ENCODE results near the gene RIBC2.
"Not testable (repeated sequence)": the region's sequence is repeated elsewhere in the genome, so short reads cannot be mapped to it uniquely, and the experiment has no call there.

The RIBC2 gene

DNA sequence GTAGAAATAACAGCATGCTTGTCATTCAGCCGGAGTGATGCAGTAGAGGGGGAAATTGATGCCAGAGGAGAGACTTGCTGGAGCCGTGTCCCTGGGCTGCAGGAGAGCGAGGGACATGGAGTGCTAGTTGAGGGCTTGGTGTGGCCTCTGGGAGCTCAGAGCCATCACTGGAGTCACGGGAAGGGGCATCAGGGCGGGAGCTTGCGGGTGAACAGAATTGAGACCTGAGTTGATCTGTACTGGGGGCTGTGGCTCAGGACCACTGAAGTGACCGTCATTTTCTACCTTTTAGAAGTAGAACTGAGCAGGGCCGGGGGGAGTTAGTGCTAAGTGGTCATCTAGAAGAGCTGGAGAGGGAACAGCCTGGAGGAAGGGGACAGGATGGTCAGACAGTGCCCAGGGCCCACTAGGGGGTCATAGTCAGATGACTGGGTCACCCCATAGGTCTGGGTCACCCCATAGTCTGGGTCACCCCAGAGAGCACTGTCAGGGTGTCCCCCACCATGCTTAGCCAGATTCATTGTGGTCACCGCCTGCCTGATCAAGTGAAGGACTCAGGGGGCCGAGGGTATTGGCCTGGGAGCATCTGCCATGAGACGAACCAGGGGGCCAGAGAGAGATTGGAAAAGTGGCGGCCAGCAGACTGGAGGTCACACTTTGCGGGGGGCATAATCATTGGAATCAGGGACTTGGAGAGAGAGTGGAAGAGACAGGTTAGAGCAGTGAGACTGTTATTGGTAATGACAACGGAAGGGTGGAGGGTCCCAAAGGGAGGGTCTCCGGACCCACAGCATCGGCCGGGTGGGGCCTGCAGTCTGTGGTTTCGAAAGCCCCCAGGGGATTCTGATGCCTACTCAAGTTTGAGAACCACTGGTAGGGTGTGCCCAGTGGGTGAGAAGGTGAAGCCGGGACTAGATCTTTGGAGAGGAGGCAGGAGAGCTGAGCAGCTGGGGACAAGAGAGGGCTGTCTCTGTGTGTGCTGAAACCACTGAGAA, 15.2 kb downstream of the RIBC2 start:
- TF ChIP-seq, protein P1, sequence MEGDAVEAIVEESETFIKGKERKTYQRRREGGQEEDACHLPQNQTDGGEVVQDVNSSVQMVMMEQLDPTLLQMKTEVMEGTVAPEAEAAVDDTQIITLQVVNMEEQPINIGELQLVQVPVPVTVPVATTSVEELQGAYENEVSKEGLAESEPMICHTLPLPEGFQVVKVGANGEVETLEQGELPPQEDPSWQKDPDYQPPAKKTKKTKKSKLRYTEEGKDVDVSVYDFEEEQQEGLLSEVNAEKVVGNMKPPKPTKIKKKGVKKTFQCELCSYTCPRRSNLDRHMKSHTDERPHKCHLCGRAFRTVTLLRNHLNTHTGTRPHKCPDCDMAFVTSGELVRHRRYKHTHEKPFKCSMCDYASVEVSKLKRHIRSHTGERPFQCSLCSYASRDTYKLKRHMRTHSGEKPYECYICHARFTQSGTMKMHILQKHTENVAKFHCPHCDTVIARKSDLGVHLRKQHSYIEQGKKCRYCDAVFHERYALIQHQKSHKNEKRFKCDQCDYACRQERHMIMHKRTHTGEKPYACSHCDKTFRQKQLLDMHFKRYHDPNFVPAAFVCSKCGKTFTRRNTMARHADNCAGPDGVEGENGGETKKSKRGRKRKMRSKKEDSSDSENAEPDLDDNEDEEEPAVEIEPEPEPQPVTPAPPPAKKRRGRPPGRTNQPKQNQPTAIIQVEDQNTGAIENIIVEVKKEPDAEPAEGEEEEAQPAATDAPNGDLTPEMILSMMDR (IDR thresholded peaks at IDR 0.05; ENCODE audit: insufficient read depth, low read depth, low read length, missing control alignments): no peak
- H3K4me3 ChIP-seq (ENCODE audit: low read length): no peak overlapping the region
- no peak for DNase-seq (ENCODE audit: low read depth)

DNA sequence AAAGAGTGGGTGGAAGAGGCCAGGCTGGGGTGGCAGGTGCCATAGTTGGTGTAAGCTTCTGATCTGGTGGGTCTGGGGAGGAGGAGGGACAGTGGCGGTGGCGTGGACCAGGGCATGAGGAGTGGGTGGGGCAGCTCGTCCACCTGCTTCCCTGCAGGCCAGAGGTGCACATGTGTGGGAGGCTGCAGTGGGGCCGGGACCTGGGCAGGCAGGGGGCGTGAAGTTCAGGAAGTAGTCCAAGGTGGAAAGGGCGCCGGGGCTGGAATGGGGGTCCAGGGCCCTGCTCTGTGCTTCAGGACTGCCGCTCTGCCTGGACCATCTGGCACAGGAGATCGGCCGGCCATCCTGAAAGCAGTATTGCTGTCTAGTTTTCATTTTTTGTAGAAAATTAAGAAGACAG, 15.9 kb downstream of the RIBC2 start:
- DNase-seq (ENCODE audit: low read depth): no peak

DNA sequence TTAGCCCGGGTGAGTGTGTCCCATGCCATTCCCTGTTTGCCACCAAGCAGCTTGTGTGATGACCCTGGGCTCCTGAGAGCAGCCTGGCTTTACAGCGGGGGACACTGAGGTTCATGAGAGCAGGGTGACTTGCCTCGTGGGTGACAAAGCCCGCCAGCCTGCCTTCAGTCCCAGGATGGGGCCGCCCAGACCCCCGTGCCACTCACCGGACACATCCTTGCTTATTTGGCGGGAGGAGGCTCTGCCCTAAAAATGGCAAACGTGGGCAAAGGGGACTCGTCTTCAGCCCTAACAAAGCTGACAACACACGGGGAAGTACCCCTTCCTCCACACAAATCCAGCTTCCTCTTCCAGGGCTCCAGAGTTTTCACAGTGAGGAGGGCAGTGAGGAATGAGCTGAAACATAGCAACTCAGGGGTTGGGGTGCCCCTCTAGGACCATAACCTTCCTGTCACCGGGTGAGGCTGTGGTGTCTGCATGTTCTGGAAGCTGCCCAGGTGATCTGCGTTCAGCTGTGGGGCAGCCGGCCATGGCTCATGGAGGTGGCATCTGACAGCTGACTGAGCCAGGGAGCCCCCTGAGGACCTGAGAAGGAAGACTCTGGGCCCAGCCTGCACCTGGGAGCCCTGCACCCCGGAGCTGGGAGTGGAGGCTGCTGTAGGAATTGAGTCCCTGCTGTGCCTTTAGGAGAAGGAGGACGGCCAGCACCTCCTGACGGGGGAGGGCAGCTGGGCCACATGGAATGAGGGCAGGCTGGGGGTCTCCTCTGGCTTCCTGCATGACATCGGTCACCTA, 16.7 kb downstream of the RIBC2 start:
- no peak overlapping the region for H3K4me3 ChIP-seq (ENCODE audit: low read length)
- TF ChIP-seq, protein P1 (IDR thresholded peaks at IDR 0.05; ENCODE audit: insufficient read depth, low read depth, low read length, missing control alignments): no peak
- no peak for DNase-seq (ENCODE audit: low read depth)

More for the DNA sequence above, 15.9 kb downstream of the RIBC2 start:
- H3K4me3 ChIP-seq (ENCODE audit: low read length): no peak overlapping the region
- TF ChIP-seq, protein P1 (IDR thresholded peaks at IDR 0.05; ENCODE audit: insufficient read depth, low read depth, low read length, missing control alignments): no peak

DNA sequence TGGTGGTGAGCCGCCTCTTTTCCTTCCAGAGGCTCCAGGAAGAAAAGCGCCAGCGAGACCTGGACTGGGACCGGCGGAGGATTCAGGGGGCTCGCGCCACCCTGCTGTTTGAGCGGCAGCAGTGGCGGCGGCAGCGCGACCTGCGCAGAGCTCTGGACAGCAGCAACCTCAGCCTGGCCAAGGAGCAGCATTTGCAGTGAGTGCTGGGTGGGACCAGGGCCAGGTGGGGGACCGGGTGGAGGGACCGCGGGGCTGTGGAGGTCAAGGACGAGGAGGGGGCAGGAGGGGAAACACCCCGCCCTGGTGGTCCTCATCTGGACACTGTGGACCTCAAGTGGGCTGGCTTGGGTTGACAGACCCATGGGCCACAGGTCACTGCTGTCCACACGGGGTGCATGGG, 17.4 kb downstream of the RIBC2 start:
- TF ChIP-seq, protein P1 (IDR thresholded peaks at IDR 0.05; ENCODE audit: insufficient read depth, low read depth, low read length, missing control alignments): no peak
- no peak for DNase-seq (ENCODE audit: low read depth)
- no peak overlapping the region for H3K4me3 ChIP-seq (ENCODE audit: low read length)

DNA sequence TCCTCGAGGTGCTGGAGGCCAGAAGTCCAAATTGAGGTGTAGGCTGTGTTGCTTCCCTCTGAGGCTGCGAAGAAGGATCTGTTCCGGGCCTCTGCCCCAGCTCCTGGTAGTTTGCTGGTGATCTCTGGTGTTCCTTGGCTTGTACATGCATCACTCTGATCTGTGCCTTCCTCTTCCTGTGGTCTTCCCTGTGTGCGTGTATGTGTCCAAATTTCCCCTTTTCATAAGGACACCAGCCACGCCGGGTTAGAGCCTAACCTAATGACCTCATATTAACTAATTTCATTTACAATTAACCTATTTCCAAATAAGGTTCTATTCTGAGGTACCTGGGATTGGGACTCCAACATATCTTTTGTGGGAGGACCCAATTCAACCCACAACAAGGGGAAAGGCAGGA, 21.5 kb downstream of the RIBC2 start:
- no peak for DNase-seq (ENCODE audit: low read depth)
- no peak overlapping the region for H3K4me3 ChIP-seq (ENCODE audit: low read length)
- TF ChIP-seq, protein P1 (IDR thresholded peaks at IDR 0.05; ENCODE audit: insufficient read depth, low read depth, low read length, missing control alignments): no peak

DNA sequence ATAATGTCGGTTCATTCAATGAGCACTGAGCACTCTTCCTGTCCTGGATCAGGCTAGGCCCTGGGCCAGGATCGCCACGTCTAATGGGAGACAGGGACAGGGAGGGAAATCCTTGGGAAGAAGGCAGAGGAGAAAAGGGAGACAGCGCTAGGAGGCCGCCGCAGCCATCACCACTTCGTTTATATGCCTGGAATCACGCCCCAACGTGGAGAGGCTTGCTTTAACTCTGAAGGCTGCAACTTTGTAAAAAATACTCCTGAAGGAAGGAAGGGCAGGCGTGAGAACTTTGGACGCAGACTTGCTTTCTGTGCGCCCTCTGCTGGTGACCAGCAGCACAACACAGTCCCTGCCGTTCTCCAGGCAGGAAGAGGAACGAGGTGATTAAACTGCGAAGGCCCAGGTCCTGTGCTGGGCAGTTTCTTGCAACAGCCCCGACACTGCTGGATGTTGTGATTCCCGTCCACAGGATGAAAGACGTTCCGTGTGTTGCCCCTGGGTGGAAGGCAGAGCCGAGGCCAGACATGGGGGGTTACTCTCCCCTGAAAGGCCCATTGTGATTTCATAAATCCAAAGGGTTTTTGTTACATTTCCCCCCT, 22.1 kb downstream of the RIBC2 start:
- TF ChIP-seq, protein P1 (IDR thresholded peaks at IDR 0.05; ENCODE audit: insufficient read depth, low read depth, low read length, missing control alignments): peak; percentile 97
- H3K4me3 ChIP-seq (ENCODE audit: low read length): no peak overlapping the region
- peak; percentile 87 for DNase-seq (ENCODE audit: low read depth)

DNA sequence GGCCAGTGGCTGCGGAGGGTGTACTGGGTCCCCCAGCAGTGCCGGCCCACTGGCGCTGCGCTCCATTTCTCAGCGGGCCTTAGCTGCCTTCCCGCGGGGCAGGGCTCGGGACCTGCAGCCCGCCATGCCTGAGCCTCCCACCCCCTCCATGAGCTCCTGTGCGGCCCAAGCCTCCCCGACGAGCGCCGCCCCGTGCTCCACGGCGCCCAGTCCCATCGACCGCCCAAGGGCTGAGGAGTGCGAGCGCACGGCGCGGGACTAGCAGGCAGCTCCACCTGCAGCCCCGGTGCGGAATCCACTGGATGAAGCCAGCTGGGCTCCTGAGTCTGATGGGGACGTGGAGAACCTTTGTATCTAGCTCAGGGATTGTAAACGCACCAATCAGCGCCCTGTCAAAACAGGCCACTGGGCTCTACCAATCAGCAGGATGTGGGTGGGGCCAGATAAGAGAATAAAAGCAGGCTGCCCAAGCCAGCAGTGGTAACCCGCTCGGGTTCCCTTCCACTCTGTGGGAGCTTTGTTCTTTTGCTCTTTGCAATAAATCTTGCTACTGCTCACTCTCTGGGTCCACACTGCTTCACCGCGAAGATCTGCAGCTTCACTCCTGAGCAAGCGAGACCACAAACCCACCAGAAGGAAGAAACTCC, 23.5 kb downstream of the RIBC2 start:
- DNase-seq (ENCODE audit: low read depth): not testable (repeated sequence)

More for the DNA sequence above, 23.5 kb downstream of the RIBC2 start:
- not testable (repeated sequence) for H3K4me3 ChIP-seq (ENCODE audit: low read length)

Measured in epithelial cell of esophagus (primary cell).